Smooth muscle cell (in vitro differentiated cells): ENCODE results near the gene HES7. TPM values are rescaled to one million over a fixed set of nuclear protein-coding genes. Genes with fewer than 3 reads are reported as not detected.

Experiments used
- DNase-seq: peaks from one replicate; lab custom pipeline; 2025; ENCODE audit not compliant: unreplicated experiment; lab: John Stamatoyannopoulos, UW
- H2AFZ ChIP-seq: fragments of 200-600 bp; sonication (generic); 2 replicates; pipeline ENCODE4 v1.6.0; 2016; ENCODE audit warnings: antibody characterized with exemption, low read depth, mild to moderate bottlenecking
- H3F3A ChIP-seq: fragments of 200-600 bp; sonication (generic); 2 replicates; pipeline ENCODE4 v1.6.0; 2017; ENCODE audit warnings: antibody characterized with exemption, low read depth
- H3K27ac ChIP-seq: fragments of 200-600 bp; sonication (generic); 2 replicates; pipeline ENCODE4 v1.5.1; 2016; ENCODE audit warnings: low read depth, mild to moderate bottlenecking
- H3K27me3 ChIP-seq: fragments of 200-600 bp; sonication (generic); 2 replicates; pipeline ENCODE4 v1.6.1; 2016; ENCODE audit warnings: low read depth, mild to moderate bottlenecking
- H3K36me3 ChIP-seq: fragments of 200-600 bp; sonication (generic); 2 replicates; pipeline ENCODE4 v1.5.1; 2016; ENCODE audit warnings: low read depth
- H3K4me1 ChIP-seq: fragments of 200-600 bp; sonication (generic); 2 replicates; pipeline ENCODE4 v1.5.1; 2016; ENCODE audit warnings: low read depth
- H3K4me2 ChIP-seq: fragments of 200-600 bp; sonication (generic); 2 replicates; pipeline ENCODE4 v1.6.0; 2016; ENCODE audit warnings: mild to moderate bottlenecking
- H3K4me3 ChIP-seq: fragments of 200-600 bp; sonication (generic); 2 replicates; pipeline ENCODE4 v1.5.1; 2016; ENCODE audit warnings: mild to moderate bottlenecking
- H3K79me2 ChIP-seq: fragments of 200-600 bp; sonication (generic); 2 replicates; pipeline ENCODE4 v1.6.0; 2016; ENCODE audit warnings: low read depth, mild to moderate bottlenecking
- H3K9ac ChIP-seq: fragments of 200-600 bp; sonication (generic); 2 replicates; pipeline ENCODE4 v1.6.0; 2016; ENCODE audit warnings: low read depth
- H3K9me3 ChIP-seq: fragments of 200-600 bp; sonication (generic); replicated peaks from 2 replicates; pipeline ENCODE4 v1.5.1; 2016; ENCODE audit warnings: low read depth
- H4K20me1 ChIP-seq: fragments of 200-600 bp; sonication (generic); 2 replicates; pipeline ENCODE4 v1.6.0; 2016; ENCODE audit warnings: low read depth
- WGBS: methylation state at CpG from one replicate; pipeline ENCODE4 v1.1.7; 2016; ENCODE audit warnings: low lambda C conversion rate; 5-methylcytosine and 5-hydroxymethylcytosine counted together
- polyA plus RNA-seq: library from polyadenylated mRNA; unstranded; fragments of >200 nt; fragmentation: Nextera tagmentation; extraction: Ambion mirVana; gene quantifications from 2 replicates; pipeline ENCODE4 v1.2.1, GENCODE V29; 2016
- total RNA-seq: library from RNA; depleted of rRNA; stranded (reverse); fragments of >200 nt; gene quantifications from 2 replicates; pipeline ENCODE4 v1.2.3, GENCODE V29; 2014
- TF ChIP-seq, protein P1 (sequence below): fragments of 200-600 bp; sonication (generic); IDR thresholded peaks from 2 replicates; pipeline ENCODE4 v1.5.1; 2017; ENCODE audit warnings: borderline replicate concordance, mild to moderate bottlenecking, antibody characterized with exemption; ENCODE audit not compliant: insufficient read depth, poor library complexity, severe bottlenecking

Gene HES7
- total and polyA plus RNA-seq, 2 experiments from 2014 or later = not detected

DNA sequence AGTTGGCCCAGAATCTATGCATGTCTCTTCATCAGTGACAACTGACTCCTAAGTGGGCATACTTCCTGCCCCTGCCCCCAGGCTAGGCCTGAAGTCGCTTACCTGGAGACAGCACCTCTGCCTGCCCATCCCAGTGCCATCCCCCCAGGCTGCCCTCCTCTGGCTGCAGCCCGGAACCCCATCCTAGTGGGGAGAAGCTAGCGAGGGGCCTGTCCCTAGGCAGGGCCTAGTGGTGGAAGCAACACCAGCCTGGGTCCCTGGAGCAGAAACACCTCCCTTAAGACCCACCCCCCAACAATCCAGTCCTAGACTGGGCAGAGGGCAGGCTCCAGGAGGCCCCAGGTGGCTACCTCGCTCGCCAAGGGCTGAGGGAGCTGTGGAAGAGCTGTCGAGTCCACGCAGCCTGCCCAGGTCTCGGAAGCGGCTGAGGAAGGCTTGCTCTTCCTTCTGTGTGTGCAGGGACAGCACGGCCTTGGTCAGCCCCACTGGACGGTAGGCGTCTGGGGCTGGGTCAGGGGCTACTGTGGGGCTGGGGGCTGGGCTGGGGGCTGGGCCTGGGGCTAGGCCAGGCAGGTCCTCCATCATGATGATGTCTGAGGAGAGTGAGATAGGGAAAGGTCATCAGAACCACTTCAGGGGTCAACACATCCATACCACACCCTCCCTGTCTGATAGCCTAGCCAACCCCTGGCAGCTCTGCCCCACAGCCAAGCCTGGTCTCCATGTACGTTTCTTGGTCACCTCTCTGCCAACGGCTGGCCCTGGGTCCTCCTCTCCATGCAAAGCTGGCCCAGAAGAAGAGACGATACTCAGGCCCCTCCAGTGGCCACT is 20.7 kb upstream of the HES7 start:
- Histone ChIP-seq H2AFZ (no peak overlapping the region), H3K27ac (no peak overlapping the region), H3K36me3 (peaks cover 5% of the 10 kb centered on the region), H3K4me1 (no peaks in the 10 kb centered on the region), H3K4me2 (no peak overlapping the region), H3F3A (peaks cover 10% of the 10 kb centered on the region), H4K20me1 (peaks cover 76% of the 10 kb centered on the region), H3K4me3 (no peak overlapping the region), H3K9me3 (no peaks in the 10 kb centered on the region), H3K27me3 (no peaks in the 10 kb centered on the region), H3K79me2 (no peaks in the 10 kb centered on the region), H3K9ac (no peak overlapping the region)
- DNase-seq = no peak
- 97% methylated on average over 15 of the region's 15 CpGs for WGBS
- TF ChIP-seq, protein P1, sequence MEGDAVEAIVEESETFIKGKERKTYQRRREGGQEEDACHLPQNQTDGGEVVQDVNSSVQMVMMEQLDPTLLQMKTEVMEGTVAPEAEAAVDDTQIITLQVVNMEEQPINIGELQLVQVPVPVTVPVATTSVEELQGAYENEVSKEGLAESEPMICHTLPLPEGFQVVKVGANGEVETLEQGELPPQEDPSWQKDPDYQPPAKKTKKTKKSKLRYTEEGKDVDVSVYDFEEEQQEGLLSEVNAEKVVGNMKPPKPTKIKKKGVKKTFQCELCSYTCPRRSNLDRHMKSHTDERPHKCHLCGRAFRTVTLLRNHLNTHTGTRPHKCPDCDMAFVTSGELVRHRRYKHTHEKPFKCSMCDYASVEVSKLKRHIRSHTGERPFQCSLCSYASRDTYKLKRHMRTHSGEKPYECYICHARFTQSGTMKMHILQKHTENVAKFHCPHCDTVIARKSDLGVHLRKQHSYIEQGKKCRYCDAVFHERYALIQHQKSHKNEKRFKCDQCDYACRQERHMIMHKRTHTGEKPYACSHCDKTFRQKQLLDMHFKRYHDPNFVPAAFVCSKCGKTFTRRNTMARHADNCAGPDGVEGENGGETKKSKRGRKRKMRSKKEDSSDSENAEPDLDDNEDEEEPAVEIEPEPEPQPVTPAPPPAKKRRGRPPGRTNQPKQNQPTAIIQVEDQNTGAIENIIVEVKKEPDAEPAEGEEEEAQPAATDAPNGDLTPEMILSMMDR = no peak

- peaks cover 74% of the 10 kb centered on the region for H4K20me1 ChIP-seq
- H3K27ac ChIP-seq = no peak overlapping the region
- no peak overlapping the region for H2AFZ ChIP-seq
- H3K4me2 ChIP-seq = no peak overlapping the region
- H3K4me3 ChIP-seq = no peak overlapping the region
- no peaks in the 10 kb centered on the region for H3K36me3 ChIP-seq
- H3K4me1 ChIP-seq = no peaks in the 10 kb centered on the region
- no peak for DNase-seq
- no peaks in the 10 kb centered on the region for H3K27me3 ChIP-seq
- no peak overlapping the region for H3K9ac ChIP-seq
- peaks cover 16% of the 10 kb centered on the region for H3F3A ChIP-seq
- WGBS = 96% methylated on average over 16 of the region's 22 CpGs
- TF ChIP-seq, protein P1 = no peak
- H3K79me2 ChIP-seq = no peaks in the 10 kb centered on the region
- H3K9me3 ChIP-seq = no peaks in the 10 kb centered on the region
Observed at GRCh38 chr17:8143581-8144400, 19.9 kb upstream of the HES7 start.

GRCh38 chr17:8142887-8143580 is 19.1 kb upstream of the HES7 start:
- Histone ChIP-seq H3K27me3 (no peaks in the 10 kb centered on the region), H3K79me2 (no peaks in the 10 kb centered on the region), H3K9ac (no peak overlapping the region), H3K36me3 (no peaks in the 10 kb centered on the region), H3K27ac (no peak overlapping the region), H3K4me2 (no peak overlapping the region), H2AFZ (no peak overlapping the region), H3K9me3 (no peaks in the 10 kb centered on the region), H3K4me1 (no peaks in the 10 kb centered on the region), H3K4me3 (no peak overlapping the region), H3F3A (peaks cover 16% of the 10 kb centered on the region), H4K20me1 (peaks cover 67% of the 10 kb centered on the region)
- no peak for DNase-seq
- TF ChIP-seq, protein P1 = no peak
- WGBS = 95% methylated on average over 13 of the region's 15 CpGs
